ENCODE data around the gene ABI3. TPM values are rescaled to one million over a fixed set of nuclear protein-coding genes. Genes with fewer than 3 reads are reported as not detected.

ABI3 gene
- total RNA-seq, 6 experiments from 2014 or later = 0.11 TPM; not detected in 5

GRCh38 chr17:49200423-49201083, 10.0 kb upstream of the ABI3 start:
- no peak for DNase-seq
- H3K4me1 Mint-ChIP-seq (ENCODE audit: low read depth) = peaks cover 33% of the 10 kb centered on the region
- H3K27ac Mint-ChIP-seq = no peak overlapping the region
- H3K4me3 Mint-ChIP-seq = no peak overlapping the region
- TF ChIP-seq CTCF (IDR thresholded peaks at IDR 0.05) = no peak
- H3K27me3 Mint-ChIP-seq (ENCODE audit: insufficient read depth) = no peaks in the 10 kb centered on the region; the same call in none of the 2 replicates
- no peaks in the 10 kb centered on the region for H3K9me3 Mint-ChIP-seq
- no peaks in the 10 kb centered on the region for H3K36me3 Mint-ChIP-seq (ENCODE audit: low read depth)

- peaks cover 33% of the 10 kb centered on the region for H3K4me1 Mint-ChIP-seq (ENCODE audit: low read depth)
- H3K27me3 Mint-ChIP-seq (ENCODE audit: insufficient read depth) = no peaks in the 10 kb centered on the region; the same call in none of the 2 replicates
- H3K27ac Mint-ChIP-seq = peak overlapping the region; percentile 41
- DNase-seq = peak; percentile 66
- no peaks in the 10 kb centered on the region for H3K9me3 Mint-ChIP-seq
- TF ChIP-seq CTCF (IDR thresholded peaks at IDR 0.05) = no peak
- H3K36me3 Mint-ChIP-seq (ENCODE audit: low read depth) = no peaks in the 10 kb centered on the region
- no peak overlapping the region for H3K4me3 Mint-ChIP-seq
Measured at GRCh38 chr17:49201481-49201927, 9.0 kb upstream of the ABI3 start.

- Mint-ChIP-seq H3K4me1 (ENCODE audit: low read depth) (peaks cover 26% of the 10 kb centered on the region), H3K4me3 (no peak overlapping the region), H3K36me3 (ENCODE audit: low read depth) (no peaks in the 10 kb centered on the region), H3K27ac (no peak overlapping the region), H3K27me3 (ENCODE audit: insufficient read depth) (peaks cover 11% of the 10 kb centered on the region), H3K9me3 (no peaks in the 10 kb centered on the region)
- TF ChIP-seq CTCF (IDR thresholded peaks at IDR 0.05) = no peak
- no peak for DNase-seq
Measured at GRCh38 chr17:49203796-49204195, 6.7 kb upstream of the ABI3 start.

GRCh38 chr17:49204516-49204915, 6.0 kb upstream of the ABI3 start:
- no peak for DNase-seq
- Mint-ChIP-seq H3K36me3 (ENCODE audit: low read depth) (no peaks in the 10 kb centered on the region), H3K9me3 (no peaks in the 10 kb centered on the region), H3K4me3 (no peak overlapping the region), H3K27me3 (ENCODE audit: insufficient read depth) (peaks cover 16% of the 10 kb centered on the region), H3K4me1 (ENCODE audit: low read depth) (peaks cover 33% of the 10 kb centered on the region), H3K27ac (no peak overlapping the region)
- TF ChIP-seq CTCF (IDR thresholded peaks at IDR 0.05) = no peak

GRCh38 chr17:49209061-49209571, 1.4 kb upstream of the ABI3 start:
- peaks cover 37% of the 10 kb centered on the region for H3K27me3 Mint-ChIP-seq (ENCODE audit: insufficient read depth)
- H3K4me1 Mint-ChIP-seq (ENCODE audit: low read depth) = peaks cover 22% of the 10 kb centered on the region
- H3K9me3 Mint-ChIP-seq = no peaks in the 10 kb centered on the region
- no peak for TF ChIP-seq CTCF (IDR thresholded peaks at IDR 0.05)
- H3K4me3 Mint-ChIP-seq = no peak overlapping the region
- no peak for DNase-seq
- no peaks in the 10 kb centered on the region for H3K36me3 Mint-ChIP-seq (ENCODE audit: low read depth)
- no peak overlapping the region for H3K27ac Mint-ChIP-seq
